HG03457 (cell line): ENCODE measurements around the gene WTIP.
"Not testable (repeated sequence)": the region's sequence is repeated elsewhere in the genome, so short reads cannot be mapped to it uniquely, and the experiment has no call there.

Source experiments
- ATAC-seq: cut with Tn5 transposase; IDR thresholded peaks from one replicate; pipeline ENCODE4 v1.9.1; 2021; ENCODE audit warnings: moderate number of reproducible peaks; ENCODE audit not compliant: unreplicated experiment

Gene WTIP

GRCh38 chr19:34502582-34503411 is 21.2 kb downstream of the WTIP start:
- no peak for ATAC-seq

DNA sequence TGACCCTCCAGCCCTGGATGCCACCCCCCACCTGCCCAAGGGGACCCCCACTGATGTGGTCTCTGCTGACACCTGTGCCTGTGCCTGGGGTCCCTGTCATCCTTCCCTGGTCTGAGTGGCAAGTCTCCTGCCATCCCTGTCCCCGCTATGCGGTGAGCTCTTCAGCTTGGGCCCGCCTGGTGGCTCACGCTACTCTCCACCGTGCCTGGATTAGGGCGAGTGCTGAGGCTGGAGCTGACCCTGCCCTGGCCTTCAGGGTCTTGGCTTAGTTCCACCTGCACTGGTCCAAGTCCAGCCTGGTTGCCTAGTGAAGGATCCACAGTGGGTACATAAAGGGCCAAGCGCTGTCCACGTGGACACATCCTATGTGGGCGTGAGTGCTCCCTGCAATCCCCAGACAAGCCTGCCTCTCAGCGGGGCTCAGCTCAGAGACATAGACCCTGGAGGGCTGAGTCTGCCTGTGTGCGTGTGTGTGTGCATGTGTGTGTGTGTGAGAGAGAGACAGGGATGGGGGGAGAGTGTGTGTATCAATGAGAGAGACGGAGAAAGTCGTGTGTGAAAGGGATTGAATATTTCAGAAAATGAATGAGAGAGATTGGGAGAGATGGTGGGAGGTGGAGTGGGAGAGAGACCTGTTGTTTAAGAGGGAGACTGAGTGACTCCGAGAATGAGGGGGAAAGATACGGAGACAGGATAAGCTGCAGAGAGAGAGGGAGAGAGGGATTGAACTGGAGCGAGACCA is 22.1 kb downstream of the WTIP start:
- ATAC-seq, result no peak

DNA sequence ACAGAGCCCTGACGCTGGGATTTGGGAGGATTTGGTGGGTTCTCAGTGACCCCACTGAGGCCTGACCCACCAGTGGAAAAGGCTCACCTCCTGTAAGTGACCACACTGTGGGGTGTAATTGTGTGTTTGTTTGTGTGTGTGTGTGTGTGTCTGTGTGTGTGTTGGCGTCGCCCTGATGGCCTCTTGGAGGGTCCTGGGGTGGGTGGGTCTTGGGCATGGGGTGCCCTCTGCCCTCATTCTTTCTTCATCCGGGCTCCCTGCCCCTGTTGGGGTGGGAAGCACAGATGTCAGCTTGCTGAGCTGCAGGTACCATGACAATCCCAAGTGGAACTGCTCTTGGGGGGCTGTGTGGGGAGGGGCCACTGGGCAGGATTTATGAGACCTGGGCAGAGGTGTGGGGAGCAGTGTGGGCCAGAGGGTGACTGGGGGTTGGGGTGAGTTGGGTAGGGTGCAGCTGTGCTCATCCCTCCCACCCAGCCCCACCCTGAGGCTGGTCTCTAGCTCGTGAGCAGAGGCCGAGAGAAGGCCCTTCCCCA is 22.8 kb downstream of the WTIP start:
- no peak for ATAC-seq

- ATAC-seq, result no peak
Measured at GRCh38 chr19:34504809-34505291, 23.3 kb downstream of the WTIP start.

- no peak for ATAC-seq
Measured at GRCh38 chr19:34505321-34506025, 23.9 kb downstream of the WTIP start.

- no peak for ATAC-seq
Measured at GRCh38 chr19:34506026-34506370, 24.4 kb downstream of the WTIP start.

- ATAC-seq, result no peak
Measured at GRCh38 chr19:34507414-34508067, 26.0 kb downstream of the WTIP start.

- ATAC-seq, result no peak
Measured at GRCh38 chr19:34508540-34508939, 27.0 kb downstream of the WTIP start.

DNA sequence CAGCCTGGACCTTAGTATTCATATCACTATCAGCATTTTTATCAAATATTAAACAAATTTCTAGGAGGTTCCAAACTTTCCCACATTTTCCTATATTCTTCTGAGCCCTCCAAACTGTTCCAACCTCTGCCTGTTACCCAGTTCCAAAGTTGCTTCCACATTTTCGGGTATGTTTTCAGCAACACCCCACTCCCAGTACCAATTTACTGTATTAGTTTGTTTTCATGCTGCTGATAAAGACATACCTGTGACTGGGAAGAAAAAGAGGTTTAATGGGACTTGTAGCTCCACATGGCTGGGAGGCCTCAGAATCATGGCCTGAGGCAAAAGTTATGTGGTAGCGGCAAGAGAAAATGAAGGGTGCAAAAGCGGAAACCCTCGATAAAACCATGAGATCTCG is 29.3 kb downstream of the WTIP start:
- not testable (repeated sequence) for ATAC-seq

- no peak for ATAC-seq
Measured at GRCh38 chr19:34512254-34512822, 30.8 kb downstream of the WTIP start.

DNA sequence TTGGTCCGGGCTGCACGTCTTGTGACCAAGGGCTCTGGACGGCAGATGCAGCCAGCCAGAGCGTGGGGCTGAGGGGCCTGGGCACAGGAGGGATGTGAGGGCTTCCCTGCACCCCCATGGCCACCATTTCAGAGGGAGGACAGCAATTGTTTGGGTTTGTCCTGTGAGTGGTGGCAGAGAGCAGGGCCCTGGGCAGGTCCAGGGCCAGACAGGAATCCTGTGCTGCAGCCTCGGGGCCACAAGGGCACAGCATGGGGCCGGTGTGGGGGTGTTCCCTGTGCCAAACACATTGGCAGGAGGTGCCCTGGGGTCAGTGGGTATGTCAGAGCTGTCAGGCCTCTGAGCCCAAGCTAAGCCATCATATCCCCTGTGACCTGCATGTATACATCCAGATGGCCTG is 32.2 kb downstream of the WTIP start:
- ATAC-seq, result no peak

DNA sequence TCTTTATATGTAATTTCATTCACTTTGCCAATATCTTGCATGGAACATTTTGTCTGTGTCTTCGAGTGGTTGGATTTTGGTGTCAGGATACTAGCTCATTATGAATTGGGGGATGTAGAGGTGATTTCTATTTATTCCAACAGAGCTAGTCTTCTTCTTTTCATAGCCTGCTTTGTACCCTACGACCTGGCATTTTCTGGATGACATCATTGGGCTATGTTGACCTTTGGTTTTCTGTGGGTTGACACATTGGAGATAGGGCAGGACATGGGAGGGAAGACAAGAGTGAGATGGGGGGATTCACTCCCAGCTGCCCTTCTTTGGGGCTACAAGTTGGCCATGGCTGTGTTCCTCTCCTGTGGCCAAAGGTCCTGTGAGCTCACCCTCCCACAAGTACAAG is 38.0 kb downstream of the WTIP start:
- no peak for ATAC-seq

DNA sequence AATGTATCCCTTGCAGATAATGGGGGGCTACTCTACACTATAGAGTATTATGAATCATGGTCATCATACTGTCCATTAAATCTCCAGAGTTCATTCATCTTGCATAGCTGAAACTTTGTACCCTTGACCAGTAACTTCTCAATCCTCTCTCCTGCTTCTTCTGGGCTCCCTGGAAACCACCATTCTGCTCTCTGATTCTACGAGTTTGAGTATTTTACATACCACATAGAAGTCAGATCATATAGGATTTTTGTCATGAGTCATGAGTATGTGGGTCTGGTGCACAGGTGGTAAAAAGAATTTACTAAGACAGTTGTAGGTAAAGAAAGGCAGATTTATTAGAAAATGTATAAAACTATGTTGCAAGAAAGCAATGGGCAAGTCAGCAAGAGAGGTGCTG is 41.9 kb downstream of the WTIP start:
- ATAC-seq, result no peak

DNA sequence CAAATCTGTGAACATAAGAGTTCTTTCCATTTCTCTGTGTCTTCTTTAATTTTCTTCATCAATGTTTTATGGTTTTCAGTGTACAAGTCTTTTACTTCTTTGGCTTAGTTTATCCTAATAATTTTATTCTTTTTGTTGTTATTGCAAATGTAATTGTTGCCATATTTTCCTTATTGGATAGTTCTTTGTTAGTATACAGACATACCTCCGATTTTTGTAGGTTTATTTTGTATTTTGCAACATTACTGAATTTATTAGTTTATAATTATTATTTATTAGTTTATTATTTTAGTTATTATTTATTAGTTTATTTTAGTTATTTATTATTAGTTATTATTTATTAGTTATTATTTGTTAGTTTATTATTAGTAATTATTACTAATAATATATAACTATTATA is 43.4 kb downstream of the WTIP start:
- ATAC-seq, result no peak

DNA sequence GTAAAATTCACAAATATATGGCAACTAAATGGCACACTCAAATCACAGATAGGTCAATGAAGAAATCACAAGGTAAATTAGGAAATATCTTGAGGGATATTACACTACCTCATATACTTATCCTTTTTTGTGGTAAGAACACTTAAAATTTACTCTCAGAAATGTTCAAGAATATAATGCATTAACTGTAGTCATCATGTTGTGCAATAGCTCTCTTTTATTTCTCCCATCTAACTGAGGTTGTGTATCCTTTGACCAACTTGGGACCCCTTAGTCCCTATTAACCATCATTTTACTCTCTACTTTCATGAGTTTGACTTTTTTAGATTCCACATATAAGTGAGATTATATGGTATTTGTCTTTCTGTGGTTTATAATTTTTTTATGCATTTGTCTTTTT is 52.6 kb downstream of the WTIP start:
- ATAC-seq, result no peak

GRCh38 chr19:34539396-34539795 is 57.8 kb downstream of the WTIP start:
- no peak for ATAC-seq

GRCh38 chr19:34540811-34541557 is 59.4 kb downstream of the WTIP start:
- ATAC-seq, result no peak

- no peak for ATAC-seq
Measured at GRCh38 chr19:34549833-34550232, 68.3 kb downstream of the WTIP start.

- ATAC-seq, result no peak
Measured at GRCh38 chr19:34555447-34555846, 73.9 kb downstream of the WTIP start.

DNA sequence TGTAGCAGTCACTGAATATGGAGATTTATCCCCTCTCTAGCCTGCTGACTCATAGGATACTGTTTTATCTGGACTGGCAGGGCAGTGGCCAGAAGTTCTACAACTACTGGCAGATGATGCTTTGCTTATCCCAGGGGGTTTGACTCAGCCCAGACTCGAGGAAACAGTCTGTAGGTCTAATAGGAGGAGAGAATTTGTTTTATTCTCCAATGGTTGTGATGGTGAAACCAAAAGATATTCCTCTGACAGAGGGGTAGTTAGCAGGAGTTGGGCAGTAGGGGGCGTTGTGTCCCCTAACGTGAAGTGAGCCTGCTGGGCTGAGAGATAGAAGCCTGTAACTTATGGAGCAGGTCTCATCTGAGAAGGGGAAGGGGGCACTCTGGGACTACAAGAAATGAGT is 74.9 kb downstream of the WTIP start:
- ATAC-seq, result no peak
